ELF-1 (cell line): ENCODE results near the gene CDK14.
A peak's percentile ranks its signal among the peaks of the same experiment; 100 is the strongest.

Source experiments
- DNase-seq: peaks from one replicate; pipeline ENCODE4 v3.0.0-alpha.2; 2016; ENCODE audit warnings: low read depth, low spot score

The CDK14 gene

DNA sequence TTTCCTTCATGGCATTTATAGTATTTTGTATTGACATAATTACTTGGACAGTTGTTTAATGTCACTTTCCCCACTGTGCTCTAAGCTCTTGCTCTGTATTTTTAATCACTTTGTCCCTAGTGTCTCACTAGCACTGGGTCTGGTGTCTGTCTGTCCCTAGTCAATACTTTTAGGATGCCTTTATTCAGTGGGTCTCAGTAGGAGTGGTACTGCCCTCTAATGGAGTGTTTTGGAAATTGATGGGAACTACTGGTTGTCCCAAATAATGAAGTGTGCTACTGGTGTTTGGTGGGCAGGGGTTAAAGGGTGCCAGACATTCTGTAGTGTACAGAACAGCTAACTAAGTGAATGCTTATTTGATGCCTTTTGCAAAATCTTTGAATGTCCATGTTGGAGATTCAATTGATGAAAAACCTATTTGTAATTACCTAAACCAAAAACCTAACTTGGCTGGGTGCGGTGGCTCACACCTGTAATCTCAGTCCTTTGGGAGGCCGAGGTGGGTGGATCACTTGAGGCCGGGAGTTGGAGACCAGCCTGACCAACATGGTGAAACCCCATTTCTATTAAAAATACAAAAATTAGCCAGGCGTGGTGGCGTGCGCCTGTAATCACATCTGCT, 33.3 kb downstream of the CDK14 start:
- DNase-seq = peak; percentile 64

DNA sequence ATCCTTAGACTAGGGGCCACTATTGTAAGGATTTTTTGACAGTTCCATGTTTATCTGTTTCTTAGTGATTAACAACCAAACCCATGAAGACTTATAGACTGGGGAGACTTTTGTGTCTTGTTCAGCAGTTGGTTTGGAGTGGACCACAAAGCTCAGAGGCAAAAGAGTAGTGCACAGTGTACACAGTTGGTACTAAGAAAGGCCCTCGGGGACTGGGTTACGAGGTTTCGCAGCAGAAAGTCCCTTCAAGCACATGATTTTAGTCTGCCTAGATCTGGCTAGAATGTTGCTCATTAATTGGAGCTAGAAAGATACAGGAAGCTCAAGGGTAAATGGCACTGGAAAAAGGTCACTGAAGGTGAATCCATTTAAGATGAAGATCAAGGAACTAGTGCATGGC, 35.4 kb downstream of the CDK14 start:
- no peak for DNase-seq

DNA sequence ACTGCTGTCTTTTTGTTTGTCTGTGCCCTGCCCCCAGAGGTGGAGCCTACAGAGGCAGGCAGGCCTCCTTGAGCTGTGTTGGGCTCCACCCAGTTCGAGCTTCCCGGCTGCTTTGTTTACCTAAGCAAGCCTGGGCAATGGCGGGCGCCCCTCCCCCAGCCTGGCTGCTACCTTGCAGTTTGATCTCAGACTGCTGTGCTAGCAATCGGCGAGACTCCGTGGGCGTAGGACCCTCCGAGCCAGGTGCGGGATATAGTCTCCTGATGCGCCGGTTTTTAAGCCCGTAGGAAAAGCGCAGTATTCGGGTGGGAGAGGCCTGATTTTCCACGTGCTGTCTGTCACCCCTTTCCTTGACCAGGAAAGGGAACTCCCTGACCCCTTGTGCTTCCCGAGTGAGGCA, 43.6 kb downstream of the CDK14 start:
- peak; percentile 31 for DNase-seq

DNA sequence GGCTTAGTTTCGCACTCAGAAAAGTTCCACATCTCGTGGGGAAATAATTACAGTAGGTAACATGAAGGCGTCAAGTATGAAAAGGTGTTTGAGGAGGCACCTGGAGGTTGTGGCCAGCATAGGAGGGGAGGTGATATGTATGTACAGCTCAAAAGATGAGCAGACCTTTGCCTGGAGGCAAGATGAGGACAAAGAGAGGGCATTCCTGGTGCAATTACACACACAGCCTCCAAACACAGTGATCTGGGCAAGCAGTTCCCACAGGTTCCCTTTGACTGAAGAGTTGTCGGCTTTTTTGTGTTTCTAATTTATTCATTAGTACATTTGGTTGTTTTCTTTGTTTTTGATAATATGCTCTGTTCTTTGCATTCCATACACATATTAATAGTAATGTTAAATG, 46.9 kb downstream of the CDK14 start:
- DNase-seq = peak; percentile 84

DNA sequence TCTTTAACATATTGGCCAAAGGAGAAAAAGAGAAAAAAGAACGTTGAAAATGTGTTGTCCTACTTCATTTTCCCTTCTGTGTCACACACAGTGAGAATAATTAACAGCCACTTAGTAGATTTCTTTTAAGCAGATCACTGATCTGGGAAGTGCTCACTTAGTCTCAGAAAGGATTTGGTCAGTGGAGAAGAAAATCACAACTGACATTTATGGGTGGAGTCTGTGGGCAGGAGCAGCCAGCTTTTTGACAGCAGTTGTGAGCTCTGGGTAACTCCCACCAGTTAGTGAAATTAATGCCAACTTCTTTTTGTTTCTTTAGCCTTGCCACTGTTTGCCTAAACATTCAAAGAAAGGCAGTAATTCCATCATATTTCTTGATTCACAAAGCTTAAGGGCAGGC, 49.7 kb downstream of the CDK14 start:
- no peak for DNase-seq

DNA sequence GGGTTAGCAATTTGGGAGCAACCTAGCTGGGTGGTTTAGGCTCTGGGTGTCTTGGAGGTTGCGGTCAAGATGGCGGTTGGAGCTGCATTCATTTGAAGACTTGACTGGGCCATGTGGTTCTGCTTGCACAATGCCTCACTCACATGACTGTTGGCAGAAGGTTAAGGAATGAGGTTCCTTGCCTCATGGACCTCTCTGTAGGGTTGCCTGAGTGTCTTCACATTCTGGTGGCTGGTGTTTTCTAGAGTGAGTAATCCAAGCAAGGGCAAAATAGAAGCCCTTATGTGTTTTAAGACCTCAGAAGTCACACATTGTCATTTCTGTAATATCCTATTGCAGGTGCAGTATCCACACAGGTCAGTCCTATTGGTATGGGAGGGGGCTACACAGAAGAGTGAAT, 52.0 kb downstream of the CDK14 start:
- no peak for DNase-seq

DNA sequence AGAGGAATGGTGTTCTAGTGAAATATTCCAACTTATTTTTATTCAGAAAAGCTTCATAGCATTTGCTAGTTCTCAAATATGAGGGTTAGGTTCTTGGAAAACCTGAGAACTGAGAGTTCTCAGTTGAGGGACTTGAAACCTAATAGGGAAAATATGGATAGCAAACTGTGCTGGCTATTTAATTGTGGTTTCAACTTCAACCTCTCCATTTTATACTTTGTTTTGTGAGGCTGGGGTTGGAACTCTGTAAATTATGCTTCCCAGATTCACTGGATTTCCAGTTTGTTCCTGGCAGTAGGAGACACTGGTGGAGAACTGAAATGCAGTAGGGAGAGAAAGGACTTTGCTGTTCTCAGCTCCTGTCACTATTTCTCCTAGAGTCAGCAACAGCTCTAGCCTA, 52.7 kb downstream of the CDK14 start:
- DNase-seq = no peak

DNA sequence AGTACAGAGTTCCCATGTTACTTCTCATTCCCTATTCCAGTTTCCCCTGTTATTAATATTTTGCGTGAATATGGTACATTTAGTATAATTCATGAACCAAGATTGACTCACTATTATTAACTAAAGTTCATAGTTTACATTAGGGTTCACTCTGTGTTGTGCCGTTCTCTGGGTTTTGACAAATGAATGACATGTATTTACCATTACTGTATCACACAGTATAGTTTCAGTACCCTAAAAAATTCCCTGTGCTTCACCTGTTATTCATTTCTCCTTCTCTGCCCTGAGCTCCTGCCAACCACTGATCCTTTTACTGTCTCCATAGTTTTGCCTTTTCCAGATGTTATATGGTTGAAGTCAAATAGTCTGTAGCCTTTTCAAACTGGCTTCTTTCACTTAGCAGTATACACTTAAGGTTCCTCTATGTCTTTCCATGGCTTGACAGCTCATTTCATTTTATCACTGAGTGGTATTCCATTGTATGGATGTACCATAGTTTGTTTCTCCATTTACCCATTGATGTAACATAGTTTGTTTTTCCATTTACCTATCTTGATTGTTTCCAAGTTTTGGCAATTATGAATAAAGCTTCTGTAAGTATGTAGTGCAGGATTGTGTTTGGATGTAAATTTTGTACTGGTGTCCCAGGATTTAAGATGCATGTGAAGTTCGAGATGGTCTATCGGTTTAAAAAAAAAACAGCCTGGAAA, 58.8 kb downstream of the CDK14 start:
- no peak for DNase-seq

DNA sequence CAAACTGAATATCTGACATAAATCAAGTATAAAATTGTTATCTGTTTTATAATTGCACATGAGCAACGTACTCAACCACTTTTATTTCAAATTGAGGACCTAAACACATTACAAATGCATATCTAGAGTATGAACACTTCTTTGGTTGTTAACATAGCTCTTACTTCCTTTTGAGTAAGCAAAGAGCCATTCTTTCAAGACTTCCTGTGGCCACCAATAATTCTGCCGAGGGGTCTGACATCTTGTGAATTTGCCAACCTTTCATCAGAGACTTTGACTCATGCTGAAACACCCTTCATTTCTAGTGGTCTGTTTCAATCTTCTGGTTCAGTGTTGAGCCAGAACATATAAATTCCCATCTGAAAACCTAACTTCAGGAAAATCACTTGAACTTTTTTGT, 59.4 kb downstream of the CDK14 start:
- DNase-seq = no peak

DNA sequence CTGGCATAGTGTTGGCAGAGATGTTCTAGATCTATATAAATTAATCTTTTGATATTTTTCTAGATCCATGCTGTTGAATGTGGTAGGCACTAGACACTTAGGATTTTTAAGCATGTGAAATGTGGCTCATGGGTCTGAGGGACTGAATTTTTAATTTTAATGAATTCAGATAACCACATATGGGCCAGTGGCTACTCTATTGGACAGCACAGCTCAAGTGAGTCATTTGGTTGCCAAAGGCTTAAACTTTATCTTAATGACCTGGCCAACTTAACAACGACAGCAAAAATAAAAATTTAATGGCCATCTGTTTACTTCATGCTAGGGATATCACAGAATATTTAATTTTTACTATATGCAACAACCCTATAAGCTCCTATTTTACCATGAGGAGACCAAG, 61.4 kb downstream of the CDK14 start:
- DNase-seq = no peak

DNA sequence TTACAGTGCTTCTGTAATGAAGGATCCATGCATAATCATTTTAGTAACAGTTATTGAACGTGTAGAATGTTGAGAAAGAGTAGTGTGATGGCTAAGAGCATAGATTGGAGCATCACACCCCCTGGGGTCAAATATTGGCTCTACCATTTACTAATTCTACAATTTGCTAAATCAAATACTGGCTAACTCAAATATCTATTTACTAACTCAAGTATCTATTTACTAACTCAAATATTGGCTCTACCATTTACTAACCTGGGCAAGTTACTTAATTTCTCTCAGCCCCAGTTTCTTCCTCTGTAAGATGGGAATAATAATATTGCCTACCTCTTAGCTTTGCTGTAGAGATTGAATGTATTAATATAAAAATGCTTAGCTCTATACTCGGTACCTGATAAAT, 64.0 kb downstream of the CDK14 start:
- DNase-seq = no peak

DNA sequence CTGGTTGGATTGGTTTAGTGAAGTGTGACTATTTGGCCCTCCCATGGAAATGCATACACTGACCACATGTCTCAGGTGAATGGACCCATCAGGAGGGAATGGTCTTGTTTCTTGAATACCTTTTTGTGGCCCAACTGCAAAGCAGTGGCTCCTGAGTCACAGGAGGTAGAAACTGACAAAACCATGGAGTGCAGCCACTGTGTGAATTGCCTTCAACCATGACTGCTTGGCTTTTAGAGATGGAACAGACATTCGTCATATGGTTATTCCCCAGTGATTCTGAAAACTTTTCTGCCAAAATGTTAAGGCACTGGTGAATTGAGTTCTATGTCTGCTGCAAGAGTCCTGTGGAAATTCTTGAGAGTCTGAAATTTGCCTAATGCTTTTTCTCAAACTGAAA, 64.7 kb downstream of the CDK14 start:
- no peak for DNase-seq

DNA sequence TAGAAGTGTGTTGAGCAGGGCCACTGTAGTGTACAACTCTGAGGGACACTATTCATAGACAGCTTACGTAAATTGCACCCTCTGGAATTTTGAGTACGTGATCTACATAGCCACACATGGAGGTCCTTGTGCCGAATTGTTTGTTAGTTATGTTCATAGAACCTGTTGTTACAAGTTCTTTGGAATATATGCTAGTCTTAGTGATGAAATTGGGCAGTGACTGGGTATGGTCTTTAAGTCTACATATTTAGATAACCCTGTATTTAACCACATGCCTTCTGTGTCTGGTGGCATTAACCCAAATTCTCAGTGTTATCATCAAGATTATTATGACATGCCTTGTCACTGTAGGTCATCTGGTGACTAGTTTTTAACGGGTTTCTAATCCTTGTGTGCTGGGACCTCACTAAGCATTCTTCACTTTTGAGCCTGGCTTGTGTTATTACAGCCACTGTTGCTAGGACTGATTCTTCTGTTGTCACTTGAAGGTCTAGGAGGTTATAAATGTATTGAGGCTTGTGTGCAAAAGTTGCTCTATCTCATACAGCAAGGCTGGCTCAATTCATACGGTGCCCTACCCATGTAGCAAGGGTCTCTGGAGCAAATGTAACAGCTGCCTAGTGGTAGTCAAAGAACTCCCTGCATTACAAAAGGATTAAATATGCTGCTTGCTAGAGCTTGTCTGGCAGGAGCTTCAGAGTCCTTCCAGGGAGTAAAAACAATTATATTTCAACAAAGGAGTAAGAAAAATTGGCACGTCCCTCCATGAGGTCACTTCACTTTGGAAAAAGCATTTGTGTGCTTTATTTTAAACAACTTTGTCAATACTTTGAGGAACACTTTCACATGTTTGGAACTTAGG, 65.4 kb downstream of the CDK14 start:
- DNase-seq = no peak

DNA sequence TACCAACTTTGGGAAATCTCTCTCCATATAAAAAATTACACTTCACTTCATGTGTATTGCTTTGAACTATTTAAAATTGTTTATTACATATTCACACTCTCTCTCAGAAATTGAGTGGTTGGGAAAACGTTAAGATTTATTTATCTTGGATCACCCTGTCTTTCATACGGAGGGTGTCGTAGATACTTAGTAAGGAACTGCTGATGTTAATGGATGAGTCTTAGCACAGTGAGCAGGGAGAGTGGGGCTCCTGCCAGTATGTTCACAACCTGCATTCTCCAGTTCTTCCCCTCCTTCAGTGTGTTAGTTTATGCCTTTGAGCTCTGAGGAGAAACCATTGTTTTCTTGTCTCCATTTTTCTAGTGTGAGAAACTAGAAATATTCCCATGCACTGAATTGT, 67.1 kb downstream of the CDK14 start:
- DNase-seq = no peak

DNA sequence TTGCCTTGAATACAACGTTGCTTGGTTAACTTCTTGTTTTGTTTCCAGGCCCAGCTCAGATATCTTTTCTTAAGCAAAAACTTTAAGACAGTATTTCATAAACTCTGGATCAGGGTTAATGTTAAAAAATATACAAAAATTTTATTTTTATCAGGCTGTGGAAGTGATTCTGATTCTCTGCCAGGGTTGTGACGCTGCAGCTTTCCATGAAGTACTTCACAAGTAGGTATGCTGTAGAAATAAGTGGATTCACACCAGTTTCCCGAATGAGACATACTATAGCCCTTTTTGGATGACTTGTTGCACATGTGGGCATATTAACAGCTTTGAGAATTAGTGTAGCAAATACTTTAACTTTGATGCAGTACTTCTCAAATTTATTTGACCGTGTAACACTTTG, 70.1 kb downstream of the CDK14 start:
- DNase-seq = no peak

DNA sequence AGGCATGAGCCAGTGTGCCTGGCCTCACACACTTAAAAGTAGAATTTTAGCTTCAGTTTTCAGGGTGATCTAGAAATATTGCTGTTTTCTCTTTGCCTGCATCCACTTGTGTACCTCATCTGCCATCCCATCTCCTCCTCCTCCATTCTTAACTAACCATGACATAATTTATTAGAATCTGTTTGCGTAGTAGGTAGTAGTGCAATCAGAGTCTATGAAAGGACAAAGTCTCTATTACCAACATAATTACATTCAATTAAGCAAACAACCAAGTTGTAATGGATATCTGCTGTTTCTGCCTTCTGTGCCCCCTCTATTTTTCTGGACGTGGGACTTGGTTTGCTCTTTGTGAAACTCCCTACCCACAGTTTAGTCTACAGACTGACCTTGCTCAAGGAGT, 72.9 kb downstream of the CDK14 start:
- DNase-seq = no peak

DNA sequence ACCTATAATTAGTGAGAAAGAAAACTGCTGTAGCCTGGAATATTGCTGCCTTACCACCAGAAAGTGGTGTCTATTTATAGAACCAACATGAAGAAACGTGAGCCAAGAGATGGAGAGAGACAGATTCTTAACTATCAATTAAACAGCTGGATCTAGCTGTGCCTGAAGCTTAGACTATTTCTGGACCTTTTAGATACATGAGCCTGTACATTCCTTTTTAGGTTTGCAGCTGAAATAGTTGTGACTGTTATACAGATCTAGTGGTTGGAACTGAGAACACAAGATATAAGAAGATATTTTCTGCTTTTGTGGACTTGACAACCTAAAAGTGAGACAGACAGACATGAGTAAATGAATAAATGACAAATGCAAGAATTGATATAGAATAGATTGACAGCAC, 73.4 kb downstream of the CDK14 start:
- no peak for DNase-seq

DNA sequence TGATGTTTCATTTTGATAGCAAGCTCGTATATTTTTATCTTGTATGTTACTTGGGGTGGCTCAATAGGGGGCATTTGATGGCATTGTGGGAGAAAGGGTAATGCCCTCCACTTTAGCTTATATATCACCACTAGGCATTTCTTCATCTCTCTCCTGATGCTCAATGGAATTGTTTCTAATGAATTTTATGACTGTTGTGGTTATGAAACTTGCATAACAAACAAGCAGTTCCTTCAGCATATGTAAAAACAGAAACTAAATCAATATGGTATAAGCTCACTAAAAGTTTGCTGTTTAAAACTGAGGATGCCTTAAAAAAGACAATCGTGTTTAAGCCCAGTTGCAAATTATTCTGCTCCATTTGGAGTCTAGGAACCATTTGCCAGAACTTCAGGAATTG, 75.5 kb downstream of the CDK14 start:
- no peak for DNase-seq

DNA sequence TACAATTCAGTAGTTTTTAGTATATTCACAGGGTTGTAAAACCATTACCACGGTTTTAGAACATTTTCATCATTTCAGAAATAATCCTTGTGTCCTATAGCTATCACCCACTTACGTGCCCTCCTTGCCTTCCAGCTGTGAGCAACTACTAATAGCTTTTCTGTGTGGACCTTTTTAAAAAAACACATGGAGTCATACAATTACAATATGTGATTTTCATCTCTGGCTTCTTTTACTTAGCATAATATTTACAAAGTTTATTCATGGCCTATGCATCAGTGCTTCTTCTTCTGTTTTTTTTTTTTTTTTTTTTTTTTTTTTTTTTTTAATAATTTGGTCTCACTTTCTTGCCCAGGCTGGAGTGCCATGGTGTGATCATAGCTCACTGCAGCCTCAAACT, 76.1 kb downstream of the CDK14 start:
- DNase-seq = no peak

DNA sequence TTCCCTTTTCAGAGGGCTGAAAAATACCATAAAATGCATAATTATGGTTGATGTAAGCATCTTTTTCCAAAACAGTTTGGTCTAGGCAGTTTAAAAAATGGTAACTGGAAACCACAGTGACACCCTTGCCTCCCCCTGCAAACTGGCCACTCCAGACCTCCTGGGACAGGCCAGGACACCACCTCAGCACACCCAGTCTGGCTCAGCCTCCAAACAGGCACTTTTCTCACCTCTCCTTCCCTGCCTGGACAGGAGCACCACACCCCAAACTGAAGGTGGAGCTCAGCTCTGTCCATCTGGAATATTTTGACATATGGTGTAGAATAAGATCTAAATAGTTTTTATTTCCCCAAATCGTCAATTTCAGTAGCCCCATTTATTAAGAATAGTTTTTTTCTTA, 78.5 kb downstream of the CDK14 start:
- DNase-seq = no peak

DNA sequence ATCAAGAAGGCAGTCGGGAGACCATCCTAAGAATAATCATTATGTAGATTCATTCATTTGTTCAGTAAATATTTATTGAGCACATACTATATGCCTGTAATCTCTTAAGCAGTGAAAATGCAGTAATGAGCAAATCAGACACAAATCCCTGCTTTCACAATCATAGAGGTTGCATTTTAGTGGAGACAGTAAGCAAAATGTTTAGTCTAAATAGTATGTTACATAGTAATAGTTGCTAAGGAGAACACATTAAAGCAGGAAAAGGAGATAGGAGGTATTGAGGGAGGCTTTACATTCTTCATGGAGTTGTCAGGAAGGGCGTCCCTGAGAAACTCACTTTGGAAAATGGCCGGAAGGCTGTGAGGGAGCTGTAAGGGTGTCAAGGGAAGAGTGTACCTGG, 79.9 kb downstream of the CDK14 start:
- no peak for DNase-seq

DNA sequence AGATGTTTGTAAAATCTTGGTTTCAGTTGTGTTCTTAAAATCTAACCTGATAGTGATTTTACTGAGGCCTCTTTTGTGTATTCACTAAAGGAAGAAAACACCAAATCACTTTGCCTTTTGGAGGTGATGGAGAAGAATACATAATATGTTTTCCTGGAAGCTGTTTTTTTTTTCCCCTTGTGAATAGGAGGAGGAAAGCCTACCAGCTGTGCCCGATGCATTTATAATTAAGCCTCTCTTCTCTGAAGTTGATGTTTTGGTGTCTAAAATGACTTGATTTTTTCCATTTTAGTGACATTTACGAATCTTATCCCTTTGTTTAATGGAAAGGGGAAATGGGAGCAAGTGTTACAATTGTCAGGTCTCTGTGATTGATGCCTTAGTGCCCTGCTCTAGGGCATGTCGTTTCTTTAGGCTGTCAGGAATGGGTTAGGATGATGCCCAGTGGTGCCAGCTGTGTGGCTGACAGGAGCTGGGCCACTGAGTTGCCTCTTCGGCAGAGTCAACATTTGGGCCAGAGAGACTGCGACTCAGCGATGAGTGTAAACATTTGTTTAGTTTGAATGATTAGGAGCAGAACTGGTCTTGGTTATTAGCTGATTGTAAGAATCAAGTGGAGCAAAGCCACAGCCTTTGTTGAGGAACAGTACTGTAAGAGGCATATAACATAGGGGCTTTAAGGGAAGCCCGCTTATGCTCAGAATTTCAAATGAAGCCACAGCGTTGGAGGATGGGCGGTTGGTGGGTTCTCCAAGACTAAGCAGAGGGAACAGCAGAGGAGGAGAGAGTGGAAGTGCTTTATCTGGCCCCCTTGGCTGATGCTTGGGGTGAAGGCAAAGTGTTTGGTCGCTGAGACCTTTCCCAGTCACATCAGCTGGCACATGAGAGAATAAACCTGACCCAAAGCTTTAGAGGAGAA, 81.6 kb downstream of the CDK14 start:
- peak; percentile 26 for DNase-seq
